Left lung (tissue), 10 donors: ENCODE measurements around the gene FAM13A. TPM values are rescaled to one million over a fixed set of nuclear protein-coding genes. Genes with fewer than 3 reads are reported as not detected.

Experiments used
- ATAC-seq: fragments of 200-7000 bp; cut with Tn5 transposase; one replicate; pipeline ENCODE4 v1.9.1; 2020; ENCODE audit warnings: moderate library complexity
- DNase-seq, 4 donors: peaks; one replicate each; pipeline ENCODE4 v3.0.0-alpha.2; 2013 to 2020
- H3K27ac ChIP-seq, 2 donors: fragments of 200-600 bp; sonication (generic) in 1 of 2; one replicate each; pipeline versions ENCODE4 v1.5.0 to v1.8.0; 2020 to 2021
- H3K27me3 ChIP-seq, 2 donors: fragments of 200-600 bp; sonication (generic) in 1 of 2; one replicate each; pipeline versions ENCODE4 v1.5.0 to v1.8.0; 2020 to 2021
- H3K36me3 ChIP-seq, 2 donors: fragments of 200-600 bp; sonication (generic) in 1 of 2; one replicate each; pipeline versions ENCODE4 v1.5.0 to v1.8.0; 2020 to 2021
- H3K4me1 ChIP-seq, 2 donors: fragments of 200-600 bp; one replicate each; pipeline ENCODE4 v1.8.0; 2021
- H3K4me3 ChIP-seq, 2 donors: fragments of 200-600 bp; sonication (generic) in 1 of 2; one replicate each; pipeline versions ENCODE4 v1.5.0 to v1.8.0; 2020 to 2021; ENCODE audit warnings: mild to moderate bottlenecking in 1 of 2
- H3K9me3 ChIP-seq, 2 donors: fragments of 200-600 bp; sonication (generic) in 1 of 2; one replicate each; pipeline versions ENCODE4 v1.5.0 to v1.8.0; 2020 to 2021
- intact Hi-C, 2 donors: fragments of 100-400 bp; cut with DNase I; formaldehyde crosslinking; loops; one replicate each; pipeline versions ENCODE4 v1.11.2 to v1.14.2; 2022
- polyA plus RNA-seq, 6 donors: library from polyadenylated mRNA; unstranded; fragments of 120-200 nt; gene quantifications; one replicate each; pipeline ENCODE4 v1.2.1, GENCODE V29; 2013; ENCODE audit not compliant: insufficient read length in 6 of 6
- total RNA-seq, 2 donors: library from RNA; stranded (reverse); fragmentation: NEBNext Ultra II Directional; extraction: Animal tissue kit (Norgen Biotek cat#: 25700); gene quantifications; one replicate each; pipeline ENCODE4 v1.2.1, GENCODE V29; 2021
- TF ChIP-seq, protein P1 (sequence below), 2 donors: fragments of 200-600 bp; sonication (generic) in 1 of 2; IDR thresholded peaks; one replicate each; pipeline versions ENCODE4 v1.5.0 to v1.8.0; 2021; ENCODE audit warnings: antibody characterized with exemption in 2 of 2
- donor health status: DM: no; HTN: yes; CAD: no.
- donor health status: DM: no; HTN: no; CAD: no.

FAM13A gene
- total and polyA plus RNA-seq, 8 donors, result 22.2 to 69.5 (median 52.2) TPM

DNA sequence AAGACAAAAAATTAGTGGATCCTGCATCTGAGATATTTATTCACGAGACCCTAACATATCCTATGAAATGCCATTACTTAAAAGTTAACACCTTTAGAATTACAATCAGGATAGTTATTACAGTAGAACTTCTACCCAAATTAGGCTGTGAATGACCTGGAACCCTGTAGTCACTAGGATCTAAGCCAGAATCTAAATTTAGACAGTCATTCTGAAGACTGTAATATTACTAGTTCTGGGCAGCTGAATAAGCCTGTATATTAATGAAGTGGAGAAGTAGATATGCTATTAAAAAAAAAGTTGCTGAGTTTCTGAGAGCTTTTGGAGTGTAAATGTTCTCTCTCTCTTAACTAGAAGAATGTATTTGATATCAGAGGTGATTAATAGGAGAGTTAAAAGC lies 67.0 kb downstream of the FAM13A start:
- peak in 1 of 4 donors; percentile 67 for DNase-seq
- Histone ChIP-seq H3K27me3 (no peaks in the 10 kb centered on the region), H3K9me3 (no peaks in the 10 kb centered on the region), H3K4me1 (peaks cover 0 to 10% of the 10 kb centered on the region in 2 donors), H3K36me3 (no peaks in the 10 kb centered on the region), H3K27ac (no peak overlapping the region), H3K4me3 (no peak overlapping the region)
- intact Hi-C loops, result no loop called here
- ATAC-seq, result peak; percentile 79
- TF ChIP-seq, protein P1, sequence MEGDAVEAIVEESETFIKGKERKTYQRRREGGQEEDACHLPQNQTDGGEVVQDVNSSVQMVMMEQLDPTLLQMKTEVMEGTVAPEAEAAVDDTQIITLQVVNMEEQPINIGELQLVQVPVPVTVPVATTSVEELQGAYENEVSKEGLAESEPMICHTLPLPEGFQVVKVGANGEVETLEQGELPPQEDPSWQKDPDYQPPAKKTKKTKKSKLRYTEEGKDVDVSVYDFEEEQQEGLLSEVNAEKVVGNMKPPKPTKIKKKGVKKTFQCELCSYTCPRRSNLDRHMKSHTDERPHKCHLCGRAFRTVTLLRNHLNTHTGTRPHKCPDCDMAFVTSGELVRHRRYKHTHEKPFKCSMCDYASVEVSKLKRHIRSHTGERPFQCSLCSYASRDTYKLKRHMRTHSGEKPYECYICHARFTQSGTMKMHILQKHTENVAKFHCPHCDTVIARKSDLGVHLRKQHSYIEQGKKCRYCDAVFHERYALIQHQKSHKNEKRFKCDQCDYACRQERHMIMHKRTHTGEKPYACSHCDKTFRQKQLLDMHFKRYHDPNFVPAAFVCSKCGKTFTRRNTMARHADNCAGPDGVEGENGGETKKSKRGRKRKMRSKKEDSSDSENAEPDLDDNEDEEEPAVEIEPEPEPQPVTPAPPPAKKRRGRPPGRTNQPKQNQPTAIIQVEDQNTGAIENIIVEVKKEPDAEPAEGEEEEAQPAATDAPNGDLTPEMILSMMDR (IDR thresholded peaks at IDR 0.05), result no peak

DNA sequence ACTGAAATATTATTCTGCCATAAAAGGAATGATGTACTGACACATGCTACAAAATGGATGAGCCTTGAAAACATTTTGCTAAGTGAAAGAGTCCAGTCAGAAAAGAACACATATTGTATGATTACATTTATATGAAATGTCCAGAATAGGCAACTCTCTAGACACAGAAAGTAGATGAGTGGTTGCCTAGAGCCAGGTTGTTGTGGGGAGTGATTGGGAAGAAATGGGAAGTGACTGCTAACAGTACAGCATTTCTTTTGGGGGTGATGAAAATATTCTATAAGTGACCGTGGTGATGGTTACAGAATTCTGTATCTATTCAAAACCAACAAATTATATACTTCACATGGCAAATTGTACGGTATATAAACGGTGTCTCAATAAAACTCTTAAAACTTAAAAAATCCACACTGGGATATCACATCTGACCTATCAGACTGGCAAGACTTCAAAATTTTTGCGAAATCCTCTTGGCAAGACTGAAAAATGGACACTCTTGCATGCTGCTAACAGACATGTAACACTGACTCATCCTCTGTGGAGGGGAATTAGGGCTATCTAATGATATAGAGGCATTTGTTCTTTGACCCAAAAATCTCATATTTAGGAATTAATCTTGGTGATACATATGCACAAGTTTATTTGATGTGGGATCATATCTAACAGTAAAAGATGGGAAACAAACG lies 71.8 kb downstream of the FAM13A start:
- intact Hi-C loops, result no loop called here

GRCh38 chr4:88982757-88983156 lies 74.2 kb downstream of the FAM13A start:
- no peak overlapping the region for H3K27ac ChIP-seq
- TF ChIP-seq, protein P1 (IDR thresholded peaks at IDR 0.05), result no peak
- DNase-seq (no peak), ATAC-seq (no peak)
- no peak overlapping the region for H3K4me3 ChIP-seq
- H3K9me3 ChIP-seq, result no peaks in the 10 kb centered on the region
- H3K27me3 ChIP-seq, result no peaks in the 10 kb centered on the region
- H3K4me1 ChIP-seq, result peaks cover 0 to 7% of the 10 kb centered on the region in 2 donors
- no peaks in the 10 kb centered on the region for H3K36me3 ChIP-seq
- intact Hi-C loops, result no loop called here

More for the DNA sequence above, 71.8 kb downstream of the FAM13A start:
- H3K4me3 ChIP-seq, result no peak overlapping the region
- H3K27me3 ChIP-seq, result no peaks in the 10 kb centered on the region
- H3K36me3 ChIP-seq, result no peaks in the 10 kb centered on the region
- no peak overlapping the region for H3K27ac ChIP-seq
- TF ChIP-seq, protein P1 (IDR thresholded peaks at IDR 0.05), result no peak
- no peaks in the 10 kb centered on the region for H3K9me3 ChIP-seq
- ATAC-seq (peak; percentile 59), DNase-seq (no peak)
- H3K4me1 ChIP-seq, result peaks cover 0 to 11% of the 10 kb centered on the region in 2 donors

DNA sequence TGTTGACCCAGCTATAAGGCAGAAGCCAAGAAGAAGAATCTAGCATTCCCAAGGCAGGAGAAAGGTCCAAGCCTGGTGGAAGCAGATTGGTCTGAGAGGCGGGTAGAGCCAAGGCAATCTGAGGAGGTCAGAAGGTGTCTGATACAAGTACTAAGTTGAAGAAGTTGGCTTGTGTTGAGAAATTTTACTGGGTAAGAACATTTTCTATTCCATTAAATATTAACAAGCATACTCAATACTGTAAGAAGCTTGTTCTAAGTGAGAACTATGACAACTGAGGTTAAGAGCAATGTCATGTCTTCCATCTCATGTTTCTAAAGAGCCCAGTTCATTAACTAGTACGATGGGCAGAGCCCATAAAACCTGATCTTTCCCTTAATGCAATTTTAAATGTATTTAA lies 75.0 kb downstream of the FAM13A start:
- no peaks in the 10 kb centered on the region for H3K9me3 ChIP-seq
- TF ChIP-seq, protein P1 (IDR thresholded peaks at IDR 0.05), result no peak
- no peaks in the 10 kb centered on the region for H3K36me3 ChIP-seq
- no peak for DNase-seq
- intact Hi-C loops, result no loop called here
- H3K27ac ChIP-seq, result no peak overlapping the region
- peaks cover 0 to 7% of the 10 kb centered on the region in 2 donors for H3K4me1 ChIP-seq
- H3K27me3 ChIP-seq, result no peaks in the 10 kb centered on the region
- ATAC-seq, result peak; percentile 70
- no peak overlapping the region for H3K4me3 ChIP-seq

DNA sequence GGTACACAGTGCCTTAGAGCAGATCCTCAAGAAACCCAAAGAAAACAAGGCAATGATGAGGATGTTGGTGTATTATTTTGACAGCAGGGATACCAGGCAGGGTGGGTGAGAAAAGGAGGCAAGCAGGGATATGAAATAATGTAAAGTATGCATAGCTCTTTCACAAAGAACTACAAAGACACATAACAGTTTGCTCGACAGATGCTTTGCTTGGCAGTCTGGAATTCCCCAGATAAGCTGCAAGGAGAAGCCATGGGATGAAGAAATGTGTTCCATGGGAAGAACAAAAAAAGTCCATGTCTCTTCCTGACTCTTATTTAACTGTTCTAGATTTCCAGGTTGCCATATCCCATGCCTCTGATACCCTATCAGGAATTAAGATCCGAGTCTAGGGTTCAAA lies 75.4 kb downstream of the FAM13A start:
- no peak for DNase-seq
- Histone ChIP-seq H3K36me3 (no peaks in the 10 kb centered on the region), H3K27ac (no peak overlapping the region), H3K9me3 (no peaks in the 10 kb centered on the region), H3K4me1 (peaks cover 0 to 7% of the 10 kb centered on the region in 2 donors), H3K4me3 (no peak overlapping the region), H3K27me3 (no peaks in the 10 kb centered on the region)
- TF ChIP-seq, protein P1 (IDR thresholded peaks at IDR 0.05), result no peak
- intact Hi-C loops, result no loop called here
- no peak for ATAC-seq
